Hematopoietic multipotent progenitor cell treated with erythropoietin and hydrocortisone succinate and interleukin-3 and kit ligand, for 8 days (in vitro differentiated cells): Measurements from ENCODE around the gene RASGRP3.
A peak's percentile ranks its signal among the peaks of the same experiment; 100 is the strongest.

Source experiments
- DNase-seq: peaks from one replicate; pipeline ENCODE4 v3.0.0-alpha.2; 2015

The RASGRP3 gene

DNA sequence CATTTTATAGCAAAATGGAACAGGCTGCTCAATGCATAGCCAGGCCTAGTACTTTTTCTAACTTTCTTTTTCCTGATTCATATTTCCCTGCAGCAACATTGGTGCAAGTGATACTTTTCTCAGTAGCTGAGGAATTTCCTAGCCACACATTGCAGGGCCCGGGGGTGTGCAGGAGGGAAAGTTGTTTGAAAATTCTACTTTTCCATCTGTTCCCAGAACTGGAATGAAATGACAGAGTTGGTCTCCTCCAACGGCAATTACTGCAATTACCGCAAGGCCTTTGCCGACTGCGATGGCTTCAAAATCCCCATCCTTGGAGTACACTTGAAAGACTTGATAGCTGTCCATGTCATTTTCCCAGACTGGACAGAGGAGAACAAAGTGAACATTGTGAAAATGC lies 50.5 kb downstream of the RASGRP3 start:
- DNase-seq = no peak

DNA sequence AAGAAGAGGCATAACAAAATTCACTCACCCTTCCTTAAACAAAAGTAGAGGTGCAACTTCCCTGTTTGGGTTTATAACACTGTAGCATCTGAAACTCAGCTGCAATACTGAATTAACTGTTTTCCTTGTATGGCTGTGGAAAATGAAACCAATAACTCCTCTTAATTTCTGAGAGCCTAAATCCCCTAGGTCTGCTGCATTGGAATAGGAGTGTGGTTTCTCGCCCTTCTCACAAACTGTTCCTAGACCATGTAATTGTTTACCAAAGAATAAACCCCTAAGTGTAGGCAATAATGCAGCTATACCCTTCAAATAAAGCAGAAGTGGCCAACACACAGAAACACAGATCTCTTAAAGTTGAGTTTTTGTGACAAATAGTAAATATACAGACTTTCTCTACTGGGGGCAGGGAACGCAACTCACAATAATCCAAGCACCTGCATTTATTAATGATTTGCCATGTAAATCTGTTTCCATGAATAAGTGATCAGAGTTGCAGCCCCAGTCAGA lies 52.0 kb downstream of the RASGRP3 start:
- DNase-seq = no peak

- no peak for DNase-seq
Observed at GRCh38 chr2:33529771-33530481, 53.5 kb downstream of the RASGRP3 start.

DNA sequence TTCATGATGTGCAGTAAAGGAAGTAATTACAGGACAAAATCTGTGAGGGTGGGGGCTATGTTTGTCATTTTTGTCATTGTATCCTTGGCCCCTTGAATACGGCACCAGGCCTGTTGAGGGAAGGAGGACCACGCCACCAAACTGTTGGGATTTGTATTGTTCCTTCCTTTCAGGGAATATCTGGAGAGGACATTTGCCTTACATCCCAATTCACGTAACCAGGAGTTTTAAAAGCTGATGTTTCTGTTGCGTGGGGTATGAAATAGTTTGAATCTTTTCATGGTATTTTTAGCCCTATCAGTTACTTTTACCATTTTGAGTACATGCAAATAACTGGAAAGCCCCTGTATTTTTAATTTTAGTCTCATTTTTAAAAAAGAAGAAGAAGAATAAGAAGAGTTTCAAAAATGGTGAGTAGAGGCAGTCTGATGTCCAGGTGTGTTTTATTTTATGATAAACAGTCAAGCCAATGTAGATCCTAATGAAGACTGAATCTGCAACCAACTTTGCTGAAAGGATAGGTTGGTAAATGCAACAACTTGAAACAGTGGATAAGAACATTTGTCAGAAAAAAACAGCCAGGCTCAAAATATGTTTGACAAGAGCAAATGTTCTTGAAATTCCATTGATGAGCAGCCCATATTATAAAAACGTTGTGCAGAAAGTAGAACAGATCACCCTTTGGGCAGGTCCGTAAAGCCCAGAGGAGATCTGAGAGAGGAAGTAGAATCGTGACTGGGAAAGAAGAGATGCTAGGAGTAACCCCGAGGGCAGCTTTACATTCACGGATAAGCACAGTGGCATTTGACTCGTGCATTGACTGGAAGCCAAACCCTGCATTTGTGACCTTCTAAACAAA lies 54.5 kb downstream of the RASGRP3 start:
- no peak for DNase-seq

DNA sequence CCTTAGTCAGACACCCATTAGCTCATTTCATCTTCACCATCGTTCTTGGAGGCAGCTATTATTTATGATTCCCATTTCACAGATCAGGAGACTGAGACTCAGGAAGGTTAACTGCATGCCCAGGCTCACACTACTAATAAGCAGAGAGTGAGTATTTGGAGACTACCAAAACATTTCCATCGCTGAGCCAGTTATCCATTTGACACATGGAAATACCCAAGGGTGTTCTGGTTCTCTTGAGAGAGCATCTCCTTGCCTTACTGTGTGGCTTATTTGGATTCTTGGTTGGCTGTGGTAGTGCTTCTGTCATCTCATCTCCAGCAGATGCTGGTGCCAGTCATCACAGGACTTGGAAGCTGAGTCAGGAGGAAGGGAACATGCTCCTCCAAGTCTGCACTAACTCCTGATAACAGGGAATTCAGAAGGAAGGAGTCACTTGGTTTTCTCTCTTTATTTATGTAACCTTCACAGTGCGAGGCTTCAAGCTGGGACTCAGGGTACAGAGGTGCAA lies 55.2 kb downstream of the RASGRP3 start:
- DNase-seq = no peak

DNA sequence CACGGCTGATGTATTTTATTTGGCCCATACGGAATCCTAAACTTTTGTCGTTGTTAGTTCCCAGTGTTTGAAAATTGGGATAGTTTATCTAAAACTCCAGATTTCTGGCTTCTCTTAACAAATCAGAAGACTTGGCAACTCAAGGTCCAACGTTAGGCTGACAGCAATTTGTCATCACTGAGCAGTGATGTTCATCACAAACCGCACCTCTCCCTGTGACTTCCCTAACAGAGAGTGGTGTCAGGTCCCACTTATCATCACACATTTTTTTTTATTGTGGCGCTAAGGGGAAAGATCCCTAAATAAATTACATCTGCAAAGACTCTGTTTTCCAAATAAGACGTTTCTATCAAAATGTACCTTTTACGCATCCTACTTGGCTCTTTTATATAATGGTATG lies 55.7 kb downstream of the RASGRP3 start:
- no peak for DNase-seq

DNA sequence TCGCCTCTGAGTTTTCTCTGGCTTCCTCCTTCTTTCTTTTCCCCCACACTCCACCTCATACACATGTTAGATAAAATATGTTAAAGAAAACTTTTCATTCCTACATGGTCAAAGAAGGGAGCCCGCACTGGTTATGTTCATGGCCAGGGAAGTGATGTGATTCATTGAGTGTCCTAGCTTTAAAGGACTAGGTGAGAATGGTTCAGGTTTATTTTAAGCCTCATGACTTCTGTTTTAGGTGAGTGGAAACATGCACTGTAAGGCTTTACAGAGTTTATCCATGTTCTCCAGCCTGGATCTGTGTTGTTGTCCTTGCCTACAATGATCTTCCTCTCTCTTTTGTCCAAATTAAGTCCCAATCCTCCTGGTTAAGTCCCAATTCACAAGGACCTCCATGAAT lies 56.5 kb downstream of the RASGRP3 start:
- no peak for DNase-seq

GRCh38 chr2:33535421-33535820 lies 59.0 kb downstream of the RASGRP3 start:
- no peak for DNase-seq

DNA sequence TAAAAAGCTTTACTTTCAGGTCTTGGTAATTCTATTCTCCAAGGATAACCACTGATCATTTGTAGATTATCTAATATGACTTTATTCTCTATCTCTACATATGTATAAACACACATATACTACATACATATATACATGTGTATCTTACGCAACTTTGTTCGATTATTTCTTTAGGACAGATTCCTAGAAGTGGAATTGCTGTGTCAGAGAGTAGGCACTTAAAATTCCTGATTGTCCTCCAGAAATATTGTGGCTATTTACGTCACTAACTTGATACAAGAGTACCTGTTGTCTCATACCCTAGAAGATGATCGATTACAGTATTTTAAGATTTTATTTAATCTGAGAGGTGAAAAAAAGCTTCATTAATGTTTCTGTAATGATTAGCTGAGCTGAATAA lies 64.8 kb downstream of the RASGRP3 start:
- DNase-seq = no peak

DNA sequence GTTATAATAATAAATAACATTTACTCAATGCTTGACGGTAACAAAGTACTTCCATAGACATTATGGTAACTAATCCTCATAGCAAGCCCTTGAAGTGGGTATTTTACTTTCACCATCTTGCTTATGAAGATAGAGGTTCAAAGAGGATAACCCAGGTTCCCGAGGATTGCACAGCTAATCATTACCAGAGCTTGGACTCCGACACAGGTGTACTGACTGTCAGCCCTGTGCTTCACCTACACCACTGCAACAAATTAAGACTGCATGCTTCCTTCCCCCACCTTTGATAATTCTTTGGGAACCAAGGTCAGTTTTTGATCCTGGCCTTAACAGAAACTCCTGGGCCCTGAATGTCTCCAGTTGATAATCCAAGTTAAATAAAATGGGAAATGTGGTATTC lies 73.8 kb downstream of the RASGRP3 start:
- no peak for DNase-seq

- no peak for DNase-seq
Observed at GRCh38 chr2:33552758-33553461, 76.5 kb downstream of the RASGRP3 start.

DNA sequence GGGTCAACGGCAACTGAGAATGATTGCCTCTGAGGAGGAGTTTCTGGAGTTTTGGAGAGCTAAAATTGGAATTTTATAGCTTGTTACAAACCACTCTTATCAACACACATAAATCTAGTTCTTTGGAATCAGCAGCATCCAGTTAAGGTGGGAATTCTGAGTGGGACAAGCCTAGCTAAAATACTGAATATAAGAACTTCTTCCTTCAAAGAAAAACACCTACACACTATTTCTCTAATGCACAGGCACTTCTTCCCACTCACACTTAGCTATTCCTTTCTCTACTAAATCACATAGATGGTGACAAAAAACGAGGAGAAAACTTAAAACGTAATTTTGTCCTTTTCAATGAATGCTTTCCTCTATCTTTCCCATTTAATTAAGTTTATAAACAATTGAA lies 79.2 kb downstream of the RASGRP3 start:
- DNase-seq = no peak

- DNase-seq = no peak
Observed at GRCh38 chr2:33559328-33559727, 82.9 kb downstream of the RASGRP3 start.

DNA sequence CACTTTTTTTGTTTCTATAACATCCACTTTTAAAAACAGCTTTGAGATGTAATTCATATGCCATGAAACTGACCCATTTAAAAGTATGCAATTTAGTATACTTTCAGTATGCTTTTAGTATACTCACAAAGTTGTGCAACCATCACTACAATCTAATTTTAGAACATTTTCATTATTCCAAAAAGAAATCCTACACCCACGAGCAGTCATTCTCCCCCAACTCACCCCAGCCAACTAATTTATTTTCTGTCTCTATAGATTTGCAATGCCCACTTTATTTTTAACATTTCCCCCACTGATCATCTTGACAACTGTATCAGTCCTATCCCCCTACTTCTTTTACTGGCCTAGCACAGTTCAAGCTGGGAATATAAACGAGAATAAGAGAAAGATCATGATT lies 83.6 kb downstream of the RASGRP3 start:
- no peak for DNase-seq

DNA sequence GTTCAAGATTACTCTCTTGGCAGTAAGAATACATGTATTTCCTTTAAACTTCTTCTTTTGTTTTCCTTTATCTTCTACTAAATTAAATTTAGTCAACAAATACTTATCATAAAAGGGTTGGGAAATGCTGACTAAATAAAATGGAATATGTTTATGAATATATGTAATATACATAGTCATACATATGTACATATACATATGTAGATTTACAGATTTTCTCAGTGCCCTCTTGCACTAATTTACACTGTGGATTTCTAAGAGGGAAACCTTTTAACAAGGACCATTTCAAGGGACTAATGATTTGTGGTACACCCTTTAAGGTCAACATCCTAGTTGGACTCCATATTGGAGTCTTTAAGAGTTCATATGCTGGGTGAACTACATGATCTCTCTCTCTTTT lies 85.4 kb downstream of the RASGRP3 start:
- DNase-seq = no peak

DNA sequence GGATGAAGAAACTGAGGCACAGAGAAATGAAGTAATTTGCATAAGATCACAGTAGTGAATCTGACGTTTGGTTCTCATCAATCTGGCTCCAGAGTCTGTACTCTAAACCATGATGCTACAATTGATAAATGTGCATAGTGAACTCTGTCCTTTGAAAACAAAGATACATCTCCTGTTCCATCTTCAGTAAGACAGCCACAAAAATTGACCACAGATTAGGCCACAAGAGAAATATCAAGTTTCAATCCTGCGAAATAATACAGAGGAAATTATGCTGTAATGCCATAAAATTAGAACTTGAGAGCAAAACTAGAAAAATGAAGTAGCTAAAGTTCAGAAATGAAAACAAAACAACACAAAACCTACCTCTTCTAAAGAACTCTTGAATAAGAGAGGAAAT lies 94.2 kb downstream of the RASGRP3 start:
- no peak for DNase-seq

GRCh38 chr2:33573657-33574056 lies 97.2 kb downstream of the RASGRP3 start:
- no peak for DNase-seq

DNA sequence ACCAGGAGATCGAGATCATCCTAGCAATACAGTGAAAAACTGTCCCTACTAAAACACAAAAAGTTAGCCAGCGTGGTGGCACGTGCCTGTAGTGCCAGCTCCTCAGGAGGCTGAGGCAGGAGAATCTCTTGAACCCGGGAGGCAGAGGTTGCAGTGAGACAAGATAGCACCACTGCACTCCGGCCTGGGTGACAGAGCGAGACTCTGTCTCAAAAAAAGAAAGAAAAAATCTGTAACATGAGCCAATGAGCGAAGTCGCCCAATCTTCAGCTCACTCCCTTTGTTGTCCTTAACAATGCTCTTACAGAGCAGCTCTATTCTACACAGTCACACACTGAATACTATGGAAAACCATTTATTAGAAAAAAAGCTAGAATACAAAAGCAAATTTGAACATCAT lies 100.6 kb downstream of the RASGRP3 start:
- no peak for DNase-seq

GRCh38 chr2:33577668-33578067 lies 101.2 kb downstream of the RASGRP3 start:
- DNase-seq = no peak

GRCh38 chr2:33579227-33579626 lies 102.8 kb downstream of the RASGRP3 start:
- no peak for DNase-seq

- no peak for DNase-seq
Observed at GRCh38 chr2:33581872-33582271, 105.4 kb downstream of the RASGRP3 start.

GRCh38 chr2:33583194-33583938 lies 106.9 kb downstream of the RASGRP3 start:
- DNase-seq = peak; percentile 65

GRCh38 chr2:33586766-33587165 lies 110.3 kb downstream of the RASGRP3 start:
- DNase-seq = no peak
